GM18505 (cell line): ENCODE data around the gene OPALIN.

ENCODE experiments used
- ATAC-seq: cut with Tn5 transposase; IDR thresholded peaks from one replicate; pipeline ENCODE4 v1.9.1; 2021; ENCODE audit not compliant: unreplicated experiment
- POLR2A ChIP-seq: IDR thresholded peaks from 4 replicates; pipeline ENCODE4 v1.6.1; 2011; ENCODE audit warnings: borderline replicate concordance; ENCODE audit not compliant: insufficient read depth, insufficient read length; ENCODE audit errors: extremely low read depth

OPALIN gene, protein sequence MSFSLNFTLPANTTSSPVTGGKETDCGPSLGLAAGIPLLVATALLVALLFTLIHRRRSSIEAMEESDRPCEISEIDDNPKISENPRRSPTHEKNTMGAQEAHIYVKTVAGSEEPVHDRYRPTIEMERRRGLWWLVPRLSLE

GRCh38 chr10:96358851-96359540, at the start of gene OPALIN:
OPALIN (minus strand) TSS chr10:96359002; CDS start chr10:96358896, 106 bp downstream.
- TF ChIP-seq POLR2A, result no peak
- ATAC-seq, result no peak

DNA sequence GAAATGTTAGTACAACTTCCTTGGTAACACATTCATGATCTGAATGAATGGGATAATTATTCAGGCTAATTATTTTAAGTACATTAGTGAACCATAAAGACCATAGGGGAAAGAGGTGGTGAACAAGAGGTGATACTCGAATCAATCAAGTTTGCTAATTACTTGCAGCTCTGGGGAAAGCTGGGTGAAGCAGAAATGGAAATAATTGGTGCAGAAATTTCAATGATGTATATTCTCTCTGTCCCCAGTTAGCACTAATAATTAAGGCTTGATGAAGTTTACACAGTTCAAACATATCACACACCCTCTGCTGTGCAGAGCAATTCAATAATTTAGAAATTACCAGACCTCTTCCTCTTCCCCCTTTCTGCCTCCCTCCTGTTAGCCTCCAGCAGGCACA, 49.4 kb upstream of the OPALIN start:
- no peak for TF ChIP-seq POLR2A
- ATAC-seq, result no peak

DNA sequence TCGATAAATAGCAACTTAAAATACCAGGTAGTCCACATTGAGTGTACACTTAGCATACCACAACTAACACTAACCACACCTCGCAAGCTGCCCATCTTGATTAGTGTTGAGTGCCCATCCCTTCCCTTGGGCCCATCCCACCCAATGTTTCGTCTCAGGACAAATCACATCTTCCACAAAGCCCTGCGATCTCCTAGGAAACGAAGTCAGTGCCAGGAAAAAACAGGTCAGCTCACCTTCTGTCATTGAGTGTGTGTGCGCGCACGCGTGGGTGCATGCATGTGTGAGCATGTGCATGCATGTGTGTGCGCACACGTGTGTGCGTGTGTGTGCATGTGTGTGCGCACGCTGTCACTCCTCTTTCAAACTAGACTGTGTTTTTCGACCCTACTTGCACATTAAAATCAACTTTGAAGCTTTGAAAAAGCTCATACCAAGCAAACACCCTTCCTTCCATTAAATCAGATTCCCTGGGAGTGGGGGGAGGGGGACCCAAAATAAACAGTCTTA, 48.8 kb upstream of the OPALIN start:
- no peak for TF ChIP-seq POLR2A

DNA sequence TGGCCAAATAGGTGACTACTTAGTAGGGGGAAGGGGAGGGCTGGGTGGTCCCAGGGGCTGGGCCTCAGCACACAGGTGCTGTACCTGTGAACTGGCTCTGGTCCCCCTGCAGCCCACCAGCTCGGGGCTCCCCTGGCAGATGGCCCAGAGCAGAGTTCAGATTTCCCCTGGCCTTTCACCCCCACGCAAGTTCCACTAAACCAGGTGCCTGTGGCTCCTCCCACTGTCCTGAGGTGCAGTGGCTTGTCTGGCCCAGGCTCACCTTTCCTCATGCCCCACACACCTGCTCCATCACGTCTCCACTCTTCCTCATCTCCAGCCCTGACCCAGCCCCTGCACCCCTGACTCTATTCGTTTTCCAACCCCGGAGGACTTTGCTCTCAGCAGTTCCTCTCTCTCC, 47.3 kb upstream of the OPALIN start:
- ATAC-seq, result no peak
- no peak for TF ChIP-seq POLR2A

More for the DNA sequence above, 48.8 kb upstream of the OPALIN start:
- no peak for ATAC-seq

DNA sequence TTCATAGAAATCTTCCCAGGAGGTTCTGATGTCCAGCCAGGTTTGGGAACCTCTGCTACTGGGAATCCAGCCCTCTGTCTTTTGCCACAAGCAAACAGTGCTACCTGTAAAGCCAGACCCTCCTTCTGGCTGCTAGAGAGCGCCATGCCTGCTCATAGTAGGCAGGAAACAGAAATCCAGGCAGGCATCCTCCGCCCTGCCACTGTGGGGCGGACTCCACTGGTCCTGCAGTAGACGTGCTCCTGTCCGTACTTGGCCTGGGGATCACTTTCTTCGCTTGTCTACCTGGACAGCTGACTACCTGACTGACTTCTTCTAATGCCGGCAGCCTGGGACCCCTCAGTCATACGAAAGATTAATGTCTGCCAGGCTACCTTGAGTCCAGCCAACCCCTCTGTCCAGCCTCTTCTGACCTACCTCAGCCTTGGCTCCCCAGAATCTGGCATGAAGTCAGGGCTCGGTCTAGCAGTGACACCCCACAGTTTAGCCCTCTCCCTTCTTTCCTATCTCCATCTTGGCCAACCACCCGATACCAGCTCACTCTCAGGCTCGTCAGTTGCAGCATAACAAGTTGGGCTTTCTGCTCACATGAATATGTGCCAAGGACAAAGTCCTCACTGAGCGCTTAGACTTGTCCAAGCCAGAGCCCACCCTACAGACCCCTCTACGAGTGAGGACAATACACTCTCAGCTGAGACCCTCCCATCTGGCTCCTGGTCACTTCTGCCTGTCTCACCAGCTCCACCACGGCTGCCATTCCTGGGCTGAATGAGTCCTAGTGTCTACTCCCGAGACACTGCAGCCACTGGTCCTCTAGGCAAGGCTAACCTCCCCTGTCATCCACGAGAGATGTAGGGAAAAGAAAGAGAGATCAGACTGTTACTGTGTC, 43.9 kb upstream of the OPALIN start:
- TF ChIP-seq POLR2A, result no peak
- ATAC-seq, result no peak

- TF ChIP-seq POLR2A, result no peak
- ATAC-seq, result no peak
These were observed 42.2 kb upstream of the OPALIN start for GRCh38 chr10:96401036-96401435.

DNA sequence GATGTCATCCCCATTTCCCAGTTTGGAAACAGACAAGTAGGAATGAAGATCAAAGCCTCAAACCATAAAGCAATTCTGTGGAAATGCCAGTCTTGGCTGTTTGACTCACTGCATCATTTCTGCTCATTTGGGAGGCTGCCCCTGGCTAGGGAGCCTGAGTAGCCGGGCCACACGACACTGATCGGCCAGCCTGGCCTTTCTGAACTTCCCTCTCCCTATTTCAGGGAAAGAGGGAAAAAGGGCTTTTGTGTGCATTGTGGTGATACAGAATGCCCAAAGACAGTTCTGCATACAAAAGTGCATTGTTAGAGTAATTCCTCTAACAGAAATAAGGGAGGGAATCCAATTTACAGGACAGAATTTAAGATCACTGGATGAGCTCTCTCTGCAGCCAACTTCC, 41.7 kb upstream of the OPALIN start:
- TF ChIP-seq POLR2A, result no peak
- ATAC-seq, result no peak

DNA sequence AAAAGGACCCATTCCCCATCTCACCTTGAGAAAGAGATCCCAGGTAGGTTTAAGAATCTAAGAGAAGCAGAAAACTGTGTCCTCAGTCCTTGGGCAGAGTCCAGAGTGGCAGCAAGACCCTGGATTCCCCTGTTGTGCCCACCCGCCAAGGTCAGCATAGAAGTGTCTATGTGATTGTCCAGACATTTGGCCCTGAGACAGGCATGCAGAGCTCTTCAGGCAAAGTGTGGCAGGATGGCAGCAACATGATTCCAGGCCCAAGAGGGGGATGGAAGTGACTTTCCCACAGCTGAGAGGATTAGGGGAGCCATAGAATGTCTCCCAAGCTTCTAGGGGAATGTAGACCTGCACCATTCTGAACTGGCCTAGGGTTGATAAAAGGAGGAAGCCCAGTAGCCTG, 39.1 kb upstream of the OPALIN start:
- no peak for TF ChIP-seq POLR2A
- ATAC-seq, result no peak

- no peak for TF ChIP-seq POLR2A
- no peak for ATAC-seq
These were observed 37.4 kb upstream of the OPALIN start for GRCh38 chr10:96395931-96396877.

GRCh38 chr10:96390460-96390864, 31.7 kb upstream of the OPALIN start:
- ATAC-seq, result no peak
- TF ChIP-seq POLR2A, result no peak

DNA sequence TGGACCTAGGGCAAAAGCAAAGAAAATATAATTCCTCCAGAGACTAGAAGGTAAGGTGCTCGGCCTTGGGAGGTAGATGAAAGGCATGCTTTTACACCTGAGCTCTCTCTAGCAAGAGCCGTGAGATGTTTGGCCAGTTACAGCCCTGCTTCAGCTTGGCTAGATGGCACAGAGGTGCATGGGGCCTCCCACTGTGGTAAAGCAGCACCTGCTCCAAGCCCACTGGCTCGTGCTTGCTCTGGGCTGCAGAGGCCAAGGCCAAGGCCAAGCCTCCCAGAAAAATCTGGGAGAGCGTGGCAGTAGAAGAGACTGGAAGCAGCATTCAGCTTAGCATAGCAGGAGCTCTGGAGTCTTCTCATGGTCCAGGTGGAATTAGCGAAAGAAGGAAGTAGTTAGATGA, 31.0 kb upstream of the OPALIN start:
- ATAC-seq, result no peak
- no peak for TF ChIP-seq POLR2A

- no peak for TF ChIP-seq POLR2A
- ATAC-seq, result no peak
These were observed 28.8 kb upstream of the OPALIN start for GRCh38 chr10:96387601-96388000.
